Ishikawa (cell line): ENCODE results near the gene B3GLCT.

Experiments used
- CEBPB ChIP-seq: IDR thresholded peaks from 2 replicates; pipeline ENCODE4 v1.6.1; 2012
- CREB1 ChIP-seq: IDR thresholded peaks from 2 replicates; pipeline ENCODE4 v1.6.1; 2012; ENCODE audit warnings: low read depth
- EGR1 ChIP-seq: IDR thresholded peaks from 2 replicates; pipeline ENCODE4 v1.6.1; 2012
- EP300 ChIP-seq: IDR thresholded peaks from 2 replicates; pipeline ENCODE4 v1.6.1; 2012; ENCODE audit warnings: borderline replicate concordance
- FOXM1 ChIP-seq: IDR thresholded peaks from 2 replicates; pipeline ENCODE4 v1.6.1; 2012; ENCODE audit warnings: low read depth, borderline replicate concordance
- NFIC ChIP-seq: IDR thresholded peaks from 2 replicates; pipeline ENCODE4 v1.6.1; 2012
- RAD21 ChIP-seq: IDR thresholded peaks from 2 replicates; pipeline ENCODE4 v1.6.1; 2012; ENCODE audit warnings: low read depth
- TAF1 ChIP-seq: IDR thresholded peaks from 2 replicates; pipeline ENCODE4 v1.6.1; 2012; ENCODE audit warnings: low read depth, mild to moderate bottlenecking
- TCF12 ChIP-seq: IDR thresholded peaks from 2 replicates; pipeline ENCODE4 v1.6.1; 2012; ENCODE audit warnings: low read depth
- TEAD4 ChIP-seq: IDR thresholded peaks from 2 replicates; pipeline ENCODE4 v1.6.1; 2012
- USF1 ChIP-seq: IDR thresholded peaks from 2 replicates; pipeline ENCODE4 v1.6.1; 2012
- YY1 ChIP-seq: IDR thresholded peaks from 2 replicates; pipeline ENCODE4 v1.6.1; 2012; ENCODE audit warnings: low read depth
- ZBTB7A ChIP-seq: IDR thresholded peaks from 2 replicates; pipeline ENCODE4 v1.6.1; 2012; ENCODE audit warnings: low read depth
- TF ChIP-seq, protein P1 (sequence below): IDR thresholded peaks from 2 replicates; pipeline ENCODE4 v1.6.1; 2012
- TF ChIP-seq, protein P2 (sequence below): IDR thresholded peaks from 2 replicates; pipeline ENCODE4 v1.6.1; 2012; ENCODE audit warnings: low read depth, mild to moderate bottlenecking

Gene B3GLCT

GRCh38 chr13:31184451-31184850 lies 15.3 kb upstream of the B3GLCT start:
- TF ChIP-seq RAD21 (no peak), EP300 (no peak), CEBPB (no peak), FOXM1 (no peak), ZBTB7A (no peak), USF1 (no peak), NFIC (no peak), EGR1 (no peak), TEAD4 (no peak), TAF1 (no peak), CREB1 (no peak), TCF12 (no peak), YY1 (no peak)
- TF ChIP-seq, protein P1, sequence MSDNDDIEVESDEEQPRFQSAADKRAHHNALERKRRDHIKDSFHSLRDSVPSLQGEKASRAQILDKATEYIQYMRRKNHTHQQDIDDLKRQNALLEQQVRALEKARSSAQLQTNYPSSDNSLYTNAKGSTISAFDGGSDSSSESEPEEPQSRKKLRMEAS, result no peak
- TF ChIP-seq, protein P2, sequence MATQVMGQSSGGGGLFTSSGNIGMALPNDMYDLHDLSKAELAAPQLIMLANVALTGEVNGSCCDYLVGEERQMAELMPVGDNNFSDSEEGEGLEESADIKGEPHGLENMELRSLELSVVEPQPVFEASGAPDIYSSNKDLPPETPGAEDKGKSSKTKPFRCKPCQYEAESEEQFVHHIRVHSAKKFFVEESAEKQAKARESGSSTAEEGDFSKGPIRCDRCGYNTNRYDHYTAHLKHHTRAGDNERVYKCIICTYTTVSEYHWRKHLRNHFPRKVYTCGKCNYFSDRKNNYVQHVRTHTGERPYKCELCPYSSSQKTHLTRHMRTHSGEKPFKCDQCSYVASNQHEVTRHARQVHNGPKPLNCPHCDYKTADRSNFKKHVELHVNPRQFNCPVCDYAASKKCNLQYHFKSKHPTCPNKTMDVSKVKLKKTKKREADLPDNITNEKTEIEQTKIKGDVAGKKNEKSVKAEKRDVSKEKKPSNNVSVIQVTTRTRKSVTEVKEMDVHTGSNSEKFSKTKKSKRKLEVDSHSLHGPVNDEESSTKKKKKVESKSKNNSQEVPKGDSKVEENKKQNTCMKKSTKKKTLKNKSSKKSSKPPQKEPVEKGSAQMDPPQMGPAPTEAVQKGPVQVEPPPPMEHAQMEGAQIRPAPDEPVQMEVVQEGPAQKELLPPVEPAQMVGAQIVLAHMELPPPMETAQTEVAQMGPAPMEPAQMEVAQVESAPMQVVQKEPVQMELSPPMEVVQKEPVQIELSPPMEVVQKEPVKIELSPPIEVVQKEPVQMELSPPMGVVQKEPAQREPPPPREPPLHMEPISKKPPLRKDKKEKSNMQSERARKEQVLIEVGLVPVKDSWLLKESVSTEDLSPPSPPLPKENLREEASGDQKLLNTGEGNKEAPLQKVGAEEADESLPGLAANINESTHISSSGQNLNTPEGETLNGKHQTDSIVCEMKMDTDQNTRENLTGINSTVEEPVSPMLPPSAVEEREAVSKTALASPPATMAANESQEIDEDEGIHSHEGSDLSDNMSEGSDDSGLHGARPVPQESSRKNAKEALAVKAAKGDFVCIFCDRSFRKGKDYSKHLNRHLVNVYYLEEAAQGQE, result no peak

DNA sequence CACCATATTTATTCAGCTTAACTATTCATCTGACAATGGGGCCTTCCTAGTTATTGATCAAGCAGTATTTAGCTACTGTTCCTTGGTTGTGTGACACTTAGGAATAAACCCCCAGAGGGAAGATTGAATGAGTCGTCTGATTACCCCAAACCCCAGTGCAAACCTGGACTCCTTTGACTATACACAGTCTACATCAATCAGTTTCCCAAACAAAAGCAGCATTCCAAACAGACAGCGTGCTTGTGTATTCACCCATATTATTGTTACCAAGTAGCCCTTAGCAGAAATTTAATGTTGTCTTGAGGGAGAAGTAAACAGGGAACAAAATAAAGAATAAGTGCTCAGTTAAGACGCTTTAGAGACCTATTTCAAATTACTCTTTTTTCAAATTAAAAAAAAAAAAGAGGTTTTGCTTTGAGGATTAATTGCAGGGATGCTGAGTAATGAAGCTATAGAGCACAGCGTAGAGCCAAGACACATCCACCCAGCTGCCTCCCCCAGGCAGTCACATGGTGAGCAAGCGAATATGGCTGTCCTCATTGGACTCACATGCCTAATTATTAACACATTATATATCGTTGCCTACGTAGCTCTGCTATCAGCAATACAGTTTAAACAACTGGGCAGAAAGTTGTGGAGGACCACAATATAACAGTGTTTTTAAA lies 14.7 kb upstream of the B3GLCT start:
- no peak for TF ChIP-seq CREB1
- TF ChIP-seq, protein P2, result no peak
- TF ChIP-seq TEAD4, result no peak
- no peak for TF ChIP-seq CEBPB
- TF ChIP-seq TAF1, result no peak
- TF ChIP-seq FOXM1, result no peak
- TF ChIP-seq EGR1, result no peak
- no peak for TF ChIP-seq RAD21
- TF ChIP-seq, protein P1, result no peak
- no peak for TF ChIP-seq YY1
- TF ChIP-seq USF1, result no peak
- no peak for TF ChIP-seq NFIC
- no peak for TF ChIP-seq ZBTB7A
- TF ChIP-seq TCF12, result no peak
- TF ChIP-seq EP300, result no peak

GRCh38 chr13:31191748-31192147 lies 8.0 kb upstream of the B3GLCT start:
- TF ChIP-seq ZBTB7A, result no peak
- TF ChIP-seq RAD21, result no peak
- no peak for TF ChIP-seq CREB1
- TF ChIP-seq EGR1, result no peak
- TF ChIP-seq, protein P2, result no peak
- TF ChIP-seq CEBPB, result no peak
- TF ChIP-seq TAF1, result no peak
- TF ChIP-seq YY1, result no peak
- TF ChIP-seq NFIC, result no peak
- TF ChIP-seq TEAD4, result no peak
- TF ChIP-seq USF1, result no peak

GRCh38 chr13:31192306-31192705 lies 7.5 kb upstream of the B3GLCT start:
- TF ChIP-seq ZBTB7A, result no peak

GRCh38 chr13:31195616-31196015 lies 4.2 kb upstream of the B3GLCT start:
- TF ChIP-seq FOXM1 (no peak), RAD21 (no peak), CEBPB (no peak), NFIC (no peak), TAF1 (no peak), USF1 (no peak), EGR1 (no peak), TCF12 (no peak), CREB1 (no peak), EP300 (no peak), TEAD4 (no peak), ZBTB7A (no peak), YY1 (no peak)
- TF ChIP-seq, protein P1, result no peak
- TF ChIP-seq, protein P2, result no peak
